Measurements from ENCODE around the gene OTOP2. TPM values are rescaled to one million over a fixed set of nuclear protein-coding genes. Genes with fewer than 3 reads are reported as not detected.
"Not testable (repeated sequence)": the region's sequence is repeated elsewhere in the genome, so short reads cannot be mapped to it uniquely, and the experiment has no call there.

OTOP2 gene
- total RNA-seq, 1 donor from 2014 or later: not detected

- DNase-seq: no peak
- no peak for ATAC-seq
- intact Hi-C loops (cut with micrococcal nuclease): no loop called here
These were observed 25.6 kb upstream of the OTOP2 start for GRCh38 chr17:74898376-74898946.

- intact Hi-C loops (cut with micrococcal nuclease): no loop called here
- DNase-seq (no peak), ATAC-seq (no peak)
These were observed 23.9 kb upstream of the OTOP2 start for GRCh38 chr17:74900208-74900607.

- DNase-seq (no peak), ATAC-seq (no peak)
- intact Hi-C loops (cut with micrococcal nuclease): no loop called here
These were observed 22.5 kb upstream of the OTOP2 start for GRCh38 chr17:74901353-74902135.

- ATAC-seq: no peak
- intact Hi-C loops (cut with micrococcal nuclease): no loop called here
- DNase-seq: no peak
These were observed 21.0 kb upstream of the OTOP2 start for GRCh38 chr17:74903034-74903433.

GRCh38 chr17:74903671-74904070 lies 20.4 kb upstream of the OTOP2 start:
- DNase-seq (no peak), ATAC-seq (no peak)
- intact Hi-C loops (cut with micrococcal nuclease): no loop called here

- intact Hi-C loops (cut with micrococcal nuclease): no loop called here
- DNase-seq: no peak
- no peak for ATAC-seq
These were observed 19.2 kb upstream of the OTOP2 start for GRCh38 chr17:74904687-74905409.

GRCh38 chr17:74906214-74906793 lies 17.8 kb upstream of the OTOP2 start:
- DNase-seq; intact Hi-C loops (cut with micrococcal nuclease); ATAC-seq: not testable (repeated sequence)

- intact Hi-C loops (cut with micrococcal nuclease): no loop called here
- no peak for DNase-seq
- ATAC-seq: no peak
These were observed 17.1 kb upstream of the OTOP2 start for GRCh38 chr17:74907012-74907411.

GRCh38 chr17:74909097-74909496 lies 15.0 kb upstream of the OTOP2 start:
- DNase-seq; intact Hi-C loops (cut with micrococcal nuclease); ATAC-seq: not testable (repeated sequence)

GRCh38 chr17:74911423-74911822 lies 12.7 kb upstream of the OTOP2 start:
- ATAC-seq; intact Hi-C loops (cut with micrococcal nuclease); DNase-seq: not testable (repeated sequence)

GRCh38 chr17:74916136-74916850 lies 7.8 kb upstream of the OTOP2 start:
- intact Hi-C loops (cut with micrococcal nuclease): no loop called here

GRCh38 chr17:74916851-74917199 lies 7.2 kb upstream of the OTOP2 start:
- DNase-seq (no peak), ATAC-seq (no peak)
- intact Hi-C loops (cut with micrococcal nuclease): no loop called here

More at GRCh38 chr17:74916136-74916850, 7.8 kb upstream of the OTOP2 start:
- DNase-seq (no peak), ATAC-seq (no peak)

GRCh38 chr17:74917430-74917829 lies 6.6 kb upstream of the OTOP2 start:
- DNase-seq: no peak
- intact Hi-C loops (cut with micrococcal nuclease): no loop called here

GRCh38 chr17:74918906-74919305 lies 5.2 kb upstream of the OTOP2 start:
- intact Hi-C loops (cut with micrococcal nuclease): no loop called here
- ATAC-seq: no peak
- no peak for DNase-seq

More at GRCh38 chr17:74917430-74917829, 6.6 kb upstream of the OTOP2 start:
- no peak for ATAC-seq

GRCh38 chr17:74919440-74920305 lies 4.4 kb upstream of the OTOP2 start:
- DNase-seq: peak; percentile 38
- peak; percentile 34 for ATAC-seq
- intact Hi-C loops (cut with micrococcal nuclease): no loop called here

GRCh38 chr17:74920306-74920620 lies 3.8 kb upstream of the OTOP2 start:
- intact Hi-C loops (cut with micrococcal nuclease): no loop called here
- ATAC-seq (no peak), DNase-seq (no peak)

- ATAC-seq (no peak), DNase-seq (no peak)
- intact Hi-C loops (cut with micrococcal nuclease): no loop called here
These were observed 3.4 kb upstream of the OTOP2 start for GRCh38 chr17:74920642-74921025.

- no peak for ATAC-seq
- intact Hi-C loops (cut with micrococcal nuclease): no loop called here
- DNase-seq: no peak
These were observed 2.9 kb upstream of the OTOP2 start for GRCh38 chr17:74921026-74921681.
